ENCODE results near the gene CTH.

DNA sequence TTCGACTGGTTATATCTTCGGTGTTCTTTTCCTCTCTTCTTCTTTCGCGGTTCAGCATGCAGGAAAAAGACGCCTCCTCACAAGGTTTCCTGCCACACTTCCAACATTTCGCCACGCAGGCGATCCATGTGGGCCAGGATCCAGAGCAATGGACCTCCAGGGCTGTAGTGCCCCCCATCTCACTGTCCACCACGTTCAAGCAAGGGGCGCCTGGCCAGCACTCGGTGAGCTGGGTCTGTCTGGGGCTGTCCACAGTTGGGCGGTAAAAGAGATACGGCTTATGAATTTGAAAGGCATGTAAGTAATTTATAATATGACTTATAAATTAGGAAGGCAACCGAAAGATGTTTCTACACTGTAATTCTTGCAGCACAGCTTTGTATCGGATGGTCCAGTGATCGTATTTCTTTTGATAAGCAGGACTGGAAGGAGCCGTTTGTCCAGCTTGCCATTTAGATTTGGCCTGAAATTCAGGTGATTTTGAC lies 334 bp downstream of the CTH start:
- TF ChIP-seq, protein P1, sequence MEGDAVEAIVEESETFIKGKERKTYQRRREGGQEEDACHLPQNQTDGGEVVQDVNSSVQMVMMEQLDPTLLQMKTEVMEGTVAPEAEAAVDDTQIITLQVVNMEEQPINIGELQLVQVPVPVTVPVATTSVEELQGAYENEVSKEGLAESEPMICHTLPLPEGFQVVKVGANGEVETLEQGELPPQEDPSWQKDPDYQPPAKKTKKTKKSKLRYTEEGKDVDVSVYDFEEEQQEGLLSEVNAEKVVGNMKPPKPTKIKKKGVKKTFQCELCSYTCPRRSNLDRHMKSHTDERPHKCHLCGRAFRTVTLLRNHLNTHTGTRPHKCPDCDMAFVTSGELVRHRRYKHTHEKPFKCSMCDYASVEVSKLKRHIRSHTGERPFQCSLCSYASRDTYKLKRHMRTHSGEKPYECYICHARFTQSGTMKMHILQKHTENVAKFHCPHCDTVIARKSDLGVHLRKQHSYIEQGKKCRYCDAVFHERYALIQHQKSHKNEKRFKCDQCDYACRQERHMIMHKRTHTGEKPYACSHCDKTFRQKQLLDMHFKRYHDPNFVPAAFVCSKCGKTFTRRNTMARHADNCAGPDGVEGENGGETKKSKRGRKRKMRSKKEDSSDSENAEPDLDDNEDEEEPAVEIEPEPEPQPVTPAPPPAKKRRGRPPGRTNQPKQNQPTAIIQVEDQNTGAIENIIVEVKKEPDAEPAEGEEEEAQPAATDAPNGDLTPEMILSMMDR (conservative IDR thresholded peaks at IDR 0.05): no peak
- no peak for TF ChIP-seq EZH2 (IDR thresholded peaks at IDR 0.05; ENCODE audit: low read depth)
